PC-9 (cell line): Measurements from ENCODE around the gene ACTA1. TPM values are rescaled to one million over a fixed set of nuclear protein-coding genes. Genes with fewer than 3 reads are reported as not detected.

ENCODE experiments used
- BruUV-seq: library from RNA; stranded (reverse); fragments of 400-500 nt; replicated peaks from 2 replicates; lab custom pipeline; 2021; lab: Mats Ljungman, UMichigan
- CTCF ChIA-PET: fragments of 300-600 bp; sonication (Branson Sonifier 250); formaldehyde crosslinking; loops from one replicate; lab custom pipeline; 2022; ENCODE audit warnings: antibody characterized with exemption; lab: Charles Lee
- POLR2A ChIA-PET: fragments of 300-600 bp; sonication (Branson Sonifier 250); formaldehyde crosslinking; loops from one replicate; lab custom pipeline; 2022; ENCODE audit warnings: antibody characterized with exemption; ENCODE audit not compliant: unreplicated experiment; lab: Charles Lee
- DNase-seq, 2 experiments: peaks; one replicate each; pipeline versions ENCODE4 v3.0.0 to v3.0.0-alpha.2; 2015 to 2022; ENCODE audit warnings: mixed read lengths in 1 of 2
- H2AFZ ChIP-seq: fragments of 200-600 bp; sonication (generic); 2 replicates; pipeline ENCODE4 v1.8.1; 2017; ENCODE audit warnings: antibody characterized with exemption
- H3F3A ChIP-seq: fragments of 200-600 bp; sonication (generic); 2 replicates; pipeline ENCODE4 v1.8.1; 2017; ENCODE audit warnings: antibody characterized with exemption, mild to moderate bottlenecking, low read depth; ENCODE audit not compliant: insufficient read depth
- H3K27ac ChIP-seq: fragments of 200-600 bp; sonication (generic); 2 replicates; pipeline ENCODE4 v1.6.1; 2016; ENCODE audit warnings: mixed run types
- H3K27me3 ChIP-seq: fragments of 200-600 bp; sonication (generic); 2 replicates; pipeline ENCODE4 v1.6.1; 2016; ENCODE audit warnings: low read depth, mixed run types; ENCODE audit not compliant: insufficient read depth
- H3K36me3 ChIP-seq: fragments of 200-600 bp; sonication (generic); 2 replicates; pipeline ENCODE4 v1.6.1; 2016; ENCODE audit warnings: low read depth, mixed run types
- H3K4me1 ChIP-seq: fragments of 200-600 bp; sonication (generic); replicated peaks from 2 replicates; pipeline ENCODE4 v1.6.1; 2016; ENCODE audit warnings: mixed run types; ENCODE audit not compliant: insufficient read depth
- H3K4me2 ChIP-seq: fragments of 200-600 bp; sonication (generic); 2 replicates; pipeline ENCODE4 v1.6.1; 2017; ENCODE audit warnings: mixed run types
- H3K4me3 ChIP-seq: fragments of 200-600 bp; sonication (generic); 2 replicates; pipeline ENCODE4 v1.6.1; 2016; ENCODE audit warnings: mixed run types
- H3K79me2 ChIP-seq: fragments of 200-600 bp; sonication (generic); 2 replicates; pipeline ENCODE4 v1.6.1; 2017; ENCODE audit warnings: low read depth, mixed run types
- H3K9me2 ChIP-seq: fragments of 200-600 bp; sonication (generic); 2 replicates; pipeline ENCODE4 v1.8.1; 2017; ENCODE audit warnings: mild to moderate bottlenecking; ENCODE audit not compliant: insufficient read depth
- H3K9me3 ChIP-seq: fragments of 200-600 bp; sonication (generic); 2 replicates; pipeline ENCODE4 v1.8.1; 2016; ENCODE audit warnings: low read depth; ENCODE audit not compliant: insufficient read depth
- H4K20me1 ChIP-seq: fragments of 200-600 bp; sonication (generic); 2 replicates; pipeline ENCODE4 v1.8.1; 2017; ENCODE audit not compliant: insufficient read depth
- EZH2 ChIP-seq: fragments of 200-600 bp; sonication (generic); IDR thresholded peaks from 2 replicates; pipeline ENCODE4 v1.8.0; 2017; ENCODE audit warnings: antibody characterized with exemption, low read depth
- intact Hi-C: fragments of 100-400 bp; cut with micrococcal nuclease; formaldehyde crosslinking; loops from one replicate; pipeline ENCODE4 v1.10.0; 2022; ENCODE audit not compliant: unreplicated experiment
- total RNA-seq: library from RNA; stranded (reverse); gene quantifications from 2 replicates; pipeline ENCODE4 v1.2.3, GENCODE V29; 2021
- TF ChIP-seq, protein P1 (sequence below): fragments of 200-600 bp; sonication (generic); conservative IDR thresholded peaks from 2 replicates; pipeline ENCODE4 v1.6.1; 2017; ENCODE audit warnings: mixed run types, antibody characterized with exemption, mild to moderate bottlenecking, moderate library complexity

Gene ACTA1
- total RNA-seq, 1 experiment from 2014 or later, result not detected

DNA sequence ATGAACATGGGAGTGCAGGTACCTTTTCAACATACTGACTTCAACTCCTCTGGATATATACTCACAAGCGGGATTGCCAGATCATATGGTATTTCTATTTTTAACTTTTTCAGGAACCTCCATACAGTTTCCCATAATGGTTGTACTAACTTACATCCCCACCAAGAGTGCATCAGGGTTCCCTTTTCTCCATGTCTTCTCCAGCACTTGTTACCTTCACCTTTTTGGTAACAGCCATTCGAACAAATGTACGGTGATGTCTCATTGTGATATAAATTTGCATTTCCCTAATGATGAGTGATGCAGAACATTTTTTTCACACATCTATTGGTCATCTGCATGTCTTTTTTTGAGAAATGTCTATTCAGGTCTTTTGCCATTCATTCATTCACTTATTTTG is 25.9 kb upstream of the ACTA1 start:
- no peaks in the 10 kb centered on the region for H3K4me1 ChIP-seq
- H3K36me3 ChIP-seq, result peaks cover 32% of the 10 kb centered on the region
- H3K27ac ChIP-seq, result no peak overlapping the region
- H3K9me2 ChIP-seq, result no peaks in the 10 kb centered on the region
- POLR2A ChIA-PET, result no interaction called here
- no peak overlapping the region for H2AFZ ChIP-seq
- no TSS peak for BruUV-seq
- no peak overlapping the region for H3K4me2 ChIP-seq
- no peaks in the 10 kb centered on the region for H3K79me2 ChIP-seq
- intact Hi-C loops, result no loop called here
- no peak overlapping the region for H3K4me3 ChIP-seq
- DNase-seq, result no peak
- no peaks in the 10 kb centered on the region for H4K20me1 ChIP-seq
- H3K27me3 ChIP-seq, result no peaks in the 10 kb centered on the region
- no peaks in the 10 kb centered on the region for H3K9me3 ChIP-seq
- CTCF ChIA-PET, result no interaction called here
- H3F3A ChIP-seq, result peaks cover under 1% of the 10 kb centered on the region; the same call in 1 of the 2 replicates
- TF ChIP-seq EZH2, result no peak
- TF ChIP-seq, protein P1, sequence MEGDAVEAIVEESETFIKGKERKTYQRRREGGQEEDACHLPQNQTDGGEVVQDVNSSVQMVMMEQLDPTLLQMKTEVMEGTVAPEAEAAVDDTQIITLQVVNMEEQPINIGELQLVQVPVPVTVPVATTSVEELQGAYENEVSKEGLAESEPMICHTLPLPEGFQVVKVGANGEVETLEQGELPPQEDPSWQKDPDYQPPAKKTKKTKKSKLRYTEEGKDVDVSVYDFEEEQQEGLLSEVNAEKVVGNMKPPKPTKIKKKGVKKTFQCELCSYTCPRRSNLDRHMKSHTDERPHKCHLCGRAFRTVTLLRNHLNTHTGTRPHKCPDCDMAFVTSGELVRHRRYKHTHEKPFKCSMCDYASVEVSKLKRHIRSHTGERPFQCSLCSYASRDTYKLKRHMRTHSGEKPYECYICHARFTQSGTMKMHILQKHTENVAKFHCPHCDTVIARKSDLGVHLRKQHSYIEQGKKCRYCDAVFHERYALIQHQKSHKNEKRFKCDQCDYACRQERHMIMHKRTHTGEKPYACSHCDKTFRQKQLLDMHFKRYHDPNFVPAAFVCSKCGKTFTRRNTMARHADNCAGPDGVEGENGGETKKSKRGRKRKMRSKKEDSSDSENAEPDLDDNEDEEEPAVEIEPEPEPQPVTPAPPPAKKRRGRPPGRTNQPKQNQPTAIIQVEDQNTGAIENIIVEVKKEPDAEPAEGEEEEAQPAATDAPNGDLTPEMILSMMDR, result no peak

GRCh38 chr1:229457436-229457835 is 23.5 kb upstream of the ACTA1 start:
- H3K27ac ChIP-seq, result no peak overlapping the region
- DNase-seq, result no peak
- no peaks in the 10 kb centered on the region for H3K27me3 ChIP-seq
- no peaks in the 10 kb centered on the region for H3K4me1 ChIP-seq
- H3K4me2 ChIP-seq, result no peak overlapping the region
- peaks cover 29% of the 10 kb centered on the region for H3K36me3 ChIP-seq
- intact Hi-C loops, result no loop called here
- H3K4me3 ChIP-seq, result no peak overlapping the region
- POLR2A ChIA-PET, result no interaction called here
- CTCF ChIA-PET, result no interaction called here
- no peak for TF ChIP-seq EZH2
- TF ChIP-seq, protein P1, result no peak
- H3K9me2 ChIP-seq, result no peaks in the 10 kb centered on the region
- H3K9me3 ChIP-seq, result no peaks in the 10 kb centered on the region
- no peak overlapping the region for H2AFZ ChIP-seq
- no peaks in the 10 kb centered on the region for H3K79me2 ChIP-seq
- BruUV-seq, result no TSS peak
- peaks cover 4% of the 10 kb centered on the region; the same call in 1 of the 2 replicates for H3F3A ChIP-seq
- H4K20me1 ChIP-seq, result 0 out of 2 replicates have a peak, but pooled peaks cover 5% of the 10 kb centered on the region

GRCh38 chr1:229456016-229456415 is 22.1 kb upstream of the ACTA1 start:
- peaks cover 20% of the 10 kb centered on the region for H3K36me3 ChIP-seq
- CTCF ChIA-PET, result no interaction called here

More at GRCh38 chr1:229456016-229456415, 22.1 kb upstream of the ACTA1 start:
- Histone ChIP-seq H3K9me2 (no peaks in the 10 kb centered on the region), H4K20me1 (0 out of 2 replicates have a peak, but pooled peaks cover 5% of the 10 kb centered on the region), H3K4me3 (no peak overlapping the region), H3K79me2 (no peaks in the 10 kb centered on the region), H3K27ac (no peak overlapping the region), H2AFZ (no peak overlapping the region), H3K4me2 (no peak overlapping the region), H3K9me3 (no peaks in the 10 kb centered on the region), H3K4me1 (no peaks in the 10 kb centered on the region), H3F3A (peaks cover 4% of the 10 kb centered on the region; the same call in 1 of the 2 replicates), H3K27me3 (no peaks in the 10 kb centered on the region)
- no TSS peak for BruUV-seq
- TF ChIP-seq, protein P1, result no peak
- no peak for TF ChIP-seq EZH2
- POLR2A ChIA-PET, result no interaction called here
- no peak for DNase-seq
- intact Hi-C loops, result no loop called here
